B cell (primary cell): Measurements from ENCODE around the gene CA14. TPM values are rescaled to one million over a fixed set of nuclear protein-coding genes. Genes with fewer than 3 reads are reported as not detected.

Source experiments
- ATAC-seq: fragments of 200-7000 bp; cut with Tn5 transposase; one replicate; pipeline ENCODE4 v1.10.0; 2021; ENCODE audit warnings: low read depth, mild to moderate bottlenecking, moderate number of reproducible peaks, moderate library complexity
- CTCF ChIA-PET: fragments of 350-600 bp; sonication (Branson Sonifier 250); formaldehyde crosslinking; loops from one replicate; lab custom pipeline; 2021; ENCODE audit warnings: antibody characterized with exemption, inconsistent platforms; lab: Charles Lee
- POLR2A ChIA-PET: fragments of 350-600 bp; sonication (Branson Sonifier 250); formaldehyde crosslinking; loops from one replicate; lab custom pipeline; 2021; ENCODE audit warnings: antibody characterized with exemption; lab: Charles Lee
- DNase-seq: peaks from one replicate; pipeline ENCODE4 v3.0.0; 2013
- H2AFZ ChIP-seq: 2 replicates; pipeline ENCODE4 v1.6.1; 2012; ENCODE audit warnings: mild to moderate bottlenecking, low read depth, low read length; ENCODE audit not compliant: insufficient read depth, poor library complexity, severe bottlenecking
- H3K27ac ChIP-seq, 2 donors: 1 replicate in 1 of 2; 2 replicates in 1 of 2; pipeline ENCODE4 v1.5.1; 2012 to 2013; ENCODE audit warnings: low read length in 2 of 2, mild to moderate bottlenecking in 2 of 2, moderate library complexity in 1 of 2
- H3K27me3 ChIP-seq, 4 experiments: fragments of 200-600 bp in 1 of 4; sonication (generic) in 1 of 4; replicated peaks in 1 of 4; 1 replicate in 2 of 4; 2 replicates in 2 of 4; pipeline versions ENCODE4 v1.6.1 to v1.7.0; 2013 to 2016; ENCODE audit warnings: low read length in 3 of 4, mild to moderate bottlenecking in 2 of 4, mixed read lengths in 1 of 4, moderate library complexity in 1 of 4; ENCODE audit not compliant: insufficient read depth in 4 of 4, control insufficient read depth in 3 of 4; ENCODE audit errors: control extremely low read depth in 1 of 4
- H3K36me3 ChIP-seq, 2 experiments: replicated peaks in 1 of 2; 1 replicate in 1 of 2; 2 replicates in 1 of 2; pipeline versions ENCODE4 v1.6.1 to v1.7.1; 2013; ENCODE audit warnings: low read length in 1 of 2; ENCODE audit not compliant: insufficient read depth in 2 of 2, control insufficient read depth in 1 of 2; ENCODE audit errors: control extremely low read depth in 1 of 2, extremely low read depth in 1 of 2
- H3K4me1 ChIP-seq, 2 donors: fragments of 200-600 bp in 1 of 2; sonication (generic) in 1 of 2; 1 replicate in 1 of 2; 2 replicates in 1 of 2; pipeline versions ENCODE4 v1.5.1 to v1.6.1; 2013 to 2017; ENCODE audit warnings: low read length in 2 of 2; ENCODE audit not compliant: control insufficient read depth in 2 of 2, insufficient read depth in 2 of 2
- H3K4me2 ChIP-seq: replicated peaks from 2 replicates; pipeline ENCODE3; 2012; ENCODE audit warnings: mild to moderate bottlenecking, low read depth, low read length; ENCODE audit not compliant: poor library complexity, severe bottlenecking
- H3K4me3 ChIP-seq, 5 experiments: fragments of 200-600 bp in 1 of 5; sonication (generic) in 1 of 5; 1 replicate in 3 of 5; 2 replicates in 2 of 5; pipeline versions ENCODE4 v1.5.1 to v1.7.0; 2011 to 2016; ENCODE audit warnings: low read length in 4 of 5, mild to moderate bottlenecking in 4 of 5, low read depth in 2 of 5, control low read depth in 1 of 5, moderate library complexity in 1 of 5; ENCODE audit not compliant: insufficient read depth in 1 of 5; ENCODE audit errors: control extremely low read depth in 1 of 5, extremely low read depth in 1 of 5
- H3K79me2 ChIP-seq: fragments of 200-600 bp; sonication (generic); one replicate; pipeline ENCODE4 v1.6.0; 2016; ENCODE audit warnings: low read length; ENCODE audit not compliant: control insufficient read depth, insufficient read depth
- H3K9ac ChIP-seq: fragments of 200-600 bp; sonication (generic); 2 replicates; pipeline ENCODE4 v1.6.1; 2017; ENCODE audit warnings: mild to moderate bottlenecking, low read length, moderate library complexity
- H3K9me3 ChIP-seq, 3 donors: one replicate each; pipeline versions ENCODE4 v1.6.1 to v1.7.1; 2013; ENCODE audit warnings: low read length in 2 of 3; ENCODE audit not compliant: control insufficient read depth in 2 of 3, insufficient read depth in 1 of 3; ENCODE audit errors: control extremely low read depth in 1 of 3
- H4K20me1 ChIP-seq: 2 replicates; pipeline ENCODE4 v1.6.0; 2012; ENCODE audit warnings: mild to moderate bottlenecking, low read length; ENCODE audit not compliant: insufficient read depth, control insufficient read depth, poor library complexity, severe bottlenecking
- H3K27ac Mint-ChIP-seq: one replicate; pipeline ENCODE4 v1.8.0; 2021; ENCODE audit warnings: mixed read lengths
- H3K27me3 Mint-ChIP-seq: one replicate; pipeline ENCODE4 v1.8.0; 2021; ENCODE audit warnings: mixed read lengths
- H3K4me1 Mint-ChIP-seq: one replicate; pipeline ENCODE4 v1.8.0; 2021; ENCODE audit warnings: mixed read lengths
- H3K4me3 Mint-ChIP-seq: one replicate; pipeline ENCODE4 v1.8.0; 2021; ENCODE audit warnings: mixed read lengths
- H3K9me3 Mint-ChIP-seq: one replicate; pipeline ENCODE4 v1.8.0; 2022; ENCODE audit warnings: mixed read lengths; ENCODE audit not compliant: insufficient read depth
- CTCF ChIP-seq: fragments of 200-600 bp; IDR thresholded peaks from one replicate; pipeline ENCODE4 v1.8.0; 2022; ENCODE audit warnings: antibody characterized with exemption, mild to moderate bottlenecking
- EZH2 ChIP-seq: IDR thresholded peaks from 2 replicates; pipeline ENCODE4 v1.6.1; 2012; ENCODE audit warnings: borderline replicate concordance, low read depth, mild to moderate bottlenecking, moderate library complexity, low read length; ENCODE audit not compliant: insufficient read depth, poor library complexity, severe bottlenecking
- WGBS: methylation state at CpG from one replicate; pipeline ENCODE4 v1.1.5; 2013; ENCODE audit warnings: missing lambda C conversion rate; ENCODE audit not compliant: insufficient coverage; 5-methylcytosine and 5-hydroxymethylcytosine counted together
- intact Hi-C: fragments of 100-400 bp; cut with micrococcal nuclease; formaldehyde crosslinking; loops from one replicate; pipeline ENCODE4 v1.10.0; 2022
- polyA plus RNA-seq: library from polyadenylated mRNA; depleted of rRNA; stranded (reverse); fragments of >200 nt; gene quantifications from 2 replicates; pipeline ENCODE4 v1.2.3, GENCODE V29; 2012
- total RNA-seq, 2 donors: library from RNA; stranded (reverse); fragments of 120-200 nt in 1 of 2; gene quantifications; 1 replicate in 1 of 2; 2 replicates in 1 of 2; pipeline versions ENCODE4 v1.2.3 to v1.2.4, GENCODE V29; 2013 to 2022

CA14 gene
- total and polyA plus RNA-seq, 2 donors (not counting 1 experiment from before 2014, with no cell fraction given), result not detected

- H4K20me1 ChIP-seq, result no peaks in the 10 kb centered on the region
- H3K9ac ChIP-seq, result no peak overlapping the region
- H3K9me3 ChIP-seq, result no peaks in the 10 kb centered on the region
- Mint-ChIP-seq H3K27me3 (peaks cover 40% of the 10 kb centered on the region), H3K4me1 (peaks cover 13% of the 10 kb centered on the region), H3K27ac (no peak overlapping the region), H3K9me3 (no peaks in the 10 kb centered on the region), H3K4me3 (no peak overlapping the region)
- ChIA-PET CTCF (interaction anchor here (0.6 to 0.8 kb wide), 2 partner anchors 8 to 358 kb away, joined by 3 read pairs; no protein-coding TSS in a partner anchor), POLR2A (no interaction called here)
- H3K27me3 ChIP-seq, result peaks cover 0 to 36% (median 24%) of the 10 kb centered on the region in 4 experiments
- intact Hi-C loops, result loop anchor here (10.0 kb wide), 1 partner anchor 735 kb away; no protein-coding TSS in a partner anchor
- H3K4me1 ChIP-seq, result peaks cover 14 to 15% of the 10 kb centered on the region in 2 donors
- H3K4me3 ChIP-seq, result no peak overlapping the region
- ATAC-seq (no peak), DNase-seq (no peak)
- peaks cover 0 to 4% of the 10 kb centered on the region in 2 experiments for H3K36me3 ChIP-seq
- no peaks in the 10 kb centered on the region for H3K79me2 ChIP-seq
- no peak overlapping the region for H3K4me2 ChIP-seq
- H2AFZ ChIP-seq, result no peak overlapping the region
- no peak for TF ChIP-seq EZH2
- TF ChIP-seq CTCF, result no peak
- no peak overlapping the region for H3K27ac ChIP-seq
- WGBS, result 66% methylated on average over 7 of the region's 11 CpGs
Observed at GRCh38 chr1:150259758-150260669, 2.4 kb downstream of the CA14 start.

- Histone ChIP-seq H3K9me3 (no peaks in the 10 kb centered on the region), H3K9ac (no peak overlapping the region), H3K27me3 (peaks cover 0 to 32% (median 20%) of the 10 kb centered on the region in 4 experiments), H3K27ac (no peak overlapping the region), H2AFZ (no peak overlapping the region), H4K20me1 (no peaks in the 10 kb centered on the region), H3K4me2 (no peak overlapping the region), H3K4me1 (peaks cover 2 to 7% of the 10 kb centered on the region in 2 donors), H3K4me3 (no peak overlapping the region), H3K79me2 (peaks cover under 1% of the 10 kb centered on the region), H3K36me3 (peaks cover 0 to 16% of the 10 kb centered on the region in 2 experiments)
- H3K9me3 Mint-ChIP-seq, result no peaks in the 10 kb centered on the region
- intact Hi-C loops, result no loop called here
- ChIA-PET CTCF (interaction anchor here (1.5 kb wide), 1 partner anchor 8 kb away, joined by 4 read pairs; no protein-coding TSS in a partner anchor), POLR2A (no interaction called here)
- 96% methylated on average over 4 of the region's 6 CpGs for WGBS
- ATAC-seq, result no peak
- H3K4me3 Mint-ChIP-seq, result no peak overlapping the region
- H3K27me3 Mint-ChIP-seq, result peaks cover 30% of the 10 kb centered on the region
- no peak for DNase-seq
- H3K27ac Mint-ChIP-seq, result no peak overlapping the region
- peaks cover 2% of the 10 kb centered on the region for H3K4me1 Mint-ChIP-seq
- TF ChIP-seq EZH2 (no peak), CTCF (no peak)
Observed at GRCh38 chr1:150261367-150261766, 3.8 kb downstream of the CA14 start.
